Ovary (tissue), 3 donors: Measurements from ENCODE around the gene TFAP2B.

Experiments
- EP300 ChIP-seq: sonication (generic); formaldehyde crosslinking; IDR thresholded peaks from one replicate; pipeline ENCODE4 v1.6.1; 2017; ENCODE audit warnings: antibody characterized with exemption
- TF ChIP-seq, protein P1 (sequence below), 3 donors: fragments of 450-650 bp in 2 of 3; fragments of 200-600 bp in 1 of 3; IDR thresholded peaks; one replicate each; pipeline versions ENCODE4 v1.5.1 to v1.8.0; 2016 to 2022; ENCODE audit warnings: antibody characterized with exemption in 3 of 3, mild to moderate bottlenecking in 1 of 3
- donor health status: DM: no; HTN: no; CAD: no.

DNA sequence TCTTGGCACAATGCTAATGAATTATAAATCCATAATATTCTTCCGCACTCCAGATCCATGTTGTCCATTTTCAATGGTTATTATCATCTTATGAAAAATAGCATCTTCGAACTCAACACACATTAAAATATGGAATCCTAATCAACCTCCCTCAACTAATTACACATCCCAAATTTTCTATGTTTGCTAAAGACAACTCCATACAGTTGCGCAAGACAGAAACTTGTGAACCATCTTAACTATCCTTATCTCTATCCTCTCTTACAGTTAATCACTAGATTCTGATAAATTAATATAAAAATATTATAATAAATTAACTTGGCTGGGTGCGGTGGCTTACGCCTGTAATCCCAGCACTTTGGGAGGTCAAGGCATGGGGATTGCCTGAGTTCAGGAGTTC is 38.3 kb upstream of the TFAP2B start:
- TF ChIP-seq, protein P1, sequence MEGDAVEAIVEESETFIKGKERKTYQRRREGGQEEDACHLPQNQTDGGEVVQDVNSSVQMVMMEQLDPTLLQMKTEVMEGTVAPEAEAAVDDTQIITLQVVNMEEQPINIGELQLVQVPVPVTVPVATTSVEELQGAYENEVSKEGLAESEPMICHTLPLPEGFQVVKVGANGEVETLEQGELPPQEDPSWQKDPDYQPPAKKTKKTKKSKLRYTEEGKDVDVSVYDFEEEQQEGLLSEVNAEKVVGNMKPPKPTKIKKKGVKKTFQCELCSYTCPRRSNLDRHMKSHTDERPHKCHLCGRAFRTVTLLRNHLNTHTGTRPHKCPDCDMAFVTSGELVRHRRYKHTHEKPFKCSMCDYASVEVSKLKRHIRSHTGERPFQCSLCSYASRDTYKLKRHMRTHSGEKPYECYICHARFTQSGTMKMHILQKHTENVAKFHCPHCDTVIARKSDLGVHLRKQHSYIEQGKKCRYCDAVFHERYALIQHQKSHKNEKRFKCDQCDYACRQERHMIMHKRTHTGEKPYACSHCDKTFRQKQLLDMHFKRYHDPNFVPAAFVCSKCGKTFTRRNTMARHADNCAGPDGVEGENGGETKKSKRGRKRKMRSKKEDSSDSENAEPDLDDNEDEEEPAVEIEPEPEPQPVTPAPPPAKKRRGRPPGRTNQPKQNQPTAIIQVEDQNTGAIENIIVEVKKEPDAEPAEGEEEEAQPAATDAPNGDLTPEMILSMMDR (IDR thresholded peaks at IDR 0.05) = no peak
- no peak for TF ChIP-seq EP300
